Psoas muscle (tissue), 8 donors: Measurements from ENCODE around the gene GRIN3A. TPM values are rescaled to one million over a fixed set of nuclear protein-coding genes. Genes with fewer than 3 reads are reported as not detected.
A peak's percentile ranks its signal among the peaks of the same experiment; 100 is the strongest.

Experiments used
- ATAC-seq, 4 donors: fragments of 200-7000 bp; cut with Tn5 transposase; one replicate each; pipeline ENCODE4 v1.9.1; 2020; ENCODE audit warnings: moderate library complexity in 3 of 4, mild to moderate bottlenecking in 2 of 4
- DNase-seq, 2 donors: peaks; one replicate each; pipeline ENCODE4 v3.0.0-alpha.2; 2020
- H3K27ac ChIP-seq: fragments of 200-600 bp; one replicate; pipeline ENCODE4 v1.8.0; 2022
- H3K27me3 ChIP-seq, 3 donors: fragments of 200-600 bp in 1 of 3; one replicate each; pipeline versions ENCODE4 v1.6.1 to v1.8.0; 2013 to 2022; ENCODE audit warnings: low read length in 2 of 3, mild to moderate bottlenecking in 2 of 3, moderate library complexity in 1 of 3; ENCODE audit not compliant: insufficient read depth in 3 of 3
- H3K36me3 ChIP-seq, 2 donors: fragments of 200-600 bp in 1 of 2; one replicate each; pipeline versions ENCODE4 v1.6.1 to v1.8.0; 2013 to 2022; ENCODE audit warnings: low read depth in 1 of 2, mild to moderate bottlenecking in 1 of 2, moderate library complexity in 1 of 2; ENCODE audit not compliant: insufficient read depth in 1 of 2
- H3K4me1 ChIP-seq: fragments of 200-600 bp; one replicate; pipeline ENCODE4 v1.8.0; 2022
- H3K4me3 ChIP-seq: fragments of 200-600 bp; one replicate; pipeline ENCODE4 v1.8.0; 2022; ENCODE audit warnings: mild to moderate bottlenecking
- H3K9me3 ChIP-seq: fragments of 200-600 bp; one replicate; pipeline ENCODE4 v1.8.0; 2022
- WGBS, 3 donors: extraction: QIAGEN DNeasy Blood & Tissue Kit; methylation state at CpG; one replicate each; pipeline versions ENCODE4 v1.1.6 to v1.1.7; 2013; 5-methylcytosine and 5-hydroxymethylcytosine counted together
- intact Hi-C, 2 donors: fragments of 100-400 bp; cut with DNase I; formaldehyde crosslinking; loops; one replicate each; pipeline versions ENCODE4 v1.11.0 to v1.14.2; 2022
- long read RNA-seq, 2 donors: library from polyadenylated mRNA; unstranded; transcript quantifications; one replicate each; pipeline ENCODE4 v2.0.0, GENCODE V29; 2021
- polyA plus RNA-seq, 3 donors: library from polyadenylated mRNA; stranded (reverse); fragments of 200-250 nt; gene quantifications; one replicate each; pipeline ENCODE4 v1.2.3, GENCODE V29; 2013
- total RNA-seq, 4 donors: library from RNA; stranded (reverse); fragmentation: NEBNext Ultra II Directional in 2 of 4; extraction: Animal tissue kit (Norgen Biotek cat#: 25700) in 2 of 4; gene quantifications; one replicate each; pipeline versions ENCODE4 v1.2.1 to v1.2.4, GENCODE V29; 2021 to 2023
- TF ChIP-seq, protein P1 (sequence below): fragments of 200-600 bp; IDR thresholded peaks from one replicate; pipeline ENCODE4 v1.8.0; 2022; ENCODE audit warnings: antibody characterized with exemption
- donor health status: healthy with polysubstance abuse.
- donor health status: DM: no; HTN: no; CAD: no; lungs with moderate emphysema.
- donor health status: Bipolar disorder and iron deficiency.
- donor health status: healthy.
- donor health status: DM: yes; HTN: yes; CAD: no.
- donor health status: DM: no; HTN: no; CAD: no.
- donor health status: DM: no; HTN: no; CAD: no.
- donor health status: DM: yes; HTN: yes; CAD: no.

The GRIN3A gene
- under 1 TPM in 1 of 4 donors, not detected in 3; 0.04 TPM for total RNA-seq
- polyA plus RNA-seq = under 1 TPM in 1 of 3 donors, not detected in 2; 0.01 TPM
- long read RNA-seq, donor 1 = 0 reads
- long read RNA-seq, donor 2, partial matches to known transcripts = 0 of 2 reads
- long read RNA-seq, donor 2, other reads (novel, unspliced or antisense) = 2 of 2 reads

DNA sequence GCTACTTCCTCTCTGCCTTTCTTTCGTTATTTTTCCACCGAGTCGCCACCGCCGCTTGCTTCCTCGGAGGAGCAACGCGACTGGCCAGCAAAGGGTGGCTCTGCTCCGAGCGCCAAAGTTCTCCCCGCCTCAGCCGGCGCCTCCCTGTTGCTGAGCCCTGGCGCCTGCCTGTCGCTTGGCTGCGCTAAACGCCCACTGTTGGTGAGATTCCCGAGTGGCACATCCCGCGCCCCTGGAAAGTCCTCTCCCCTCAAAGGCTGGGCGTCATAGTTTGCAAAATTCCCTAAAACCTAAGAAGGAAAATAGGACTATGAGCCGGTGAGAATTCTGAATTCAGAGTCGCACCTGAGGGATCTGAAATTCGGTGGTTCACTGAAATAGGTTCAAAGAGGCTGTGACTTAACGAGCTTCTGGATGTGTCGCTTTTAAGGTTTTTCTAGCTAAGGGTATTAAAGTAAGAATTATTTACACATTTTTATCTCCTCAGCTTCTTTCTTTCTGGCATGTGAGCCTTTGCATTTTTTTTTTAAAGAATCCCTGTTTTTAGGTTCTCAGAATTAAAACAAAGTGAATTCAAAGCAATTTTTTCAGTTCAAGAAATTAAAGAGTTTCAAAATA is at the start of gene GRIN3A:
GRIN3A (minus strand) TSS at position 82 of the 618 bp plus-strand sequence. CDS start 668 bp downstream, outside the sequence.
- intact Hi-C loops = no loop called here
- Histone ChIP-seq H3K36me3 (no peaks in the 10 kb centered on the region), H3K27me3 (peaks cover 7 to 60% (median 11%) of the 10 kb centered on the region in 3 donors), H3K9me3 (no peaks in the 10 kb centered on the region), H3K27ac (no peak within 1 kb of the TSS), H3K4me3 (peak within 1 kb of the TSS; percentile 59), H3K4me1 (peaks cover 7% of the 10 kb centered on the region)
- peak; percentile 17 to 48 for DNase-seq
- TF ChIP-seq, protein P1, sequence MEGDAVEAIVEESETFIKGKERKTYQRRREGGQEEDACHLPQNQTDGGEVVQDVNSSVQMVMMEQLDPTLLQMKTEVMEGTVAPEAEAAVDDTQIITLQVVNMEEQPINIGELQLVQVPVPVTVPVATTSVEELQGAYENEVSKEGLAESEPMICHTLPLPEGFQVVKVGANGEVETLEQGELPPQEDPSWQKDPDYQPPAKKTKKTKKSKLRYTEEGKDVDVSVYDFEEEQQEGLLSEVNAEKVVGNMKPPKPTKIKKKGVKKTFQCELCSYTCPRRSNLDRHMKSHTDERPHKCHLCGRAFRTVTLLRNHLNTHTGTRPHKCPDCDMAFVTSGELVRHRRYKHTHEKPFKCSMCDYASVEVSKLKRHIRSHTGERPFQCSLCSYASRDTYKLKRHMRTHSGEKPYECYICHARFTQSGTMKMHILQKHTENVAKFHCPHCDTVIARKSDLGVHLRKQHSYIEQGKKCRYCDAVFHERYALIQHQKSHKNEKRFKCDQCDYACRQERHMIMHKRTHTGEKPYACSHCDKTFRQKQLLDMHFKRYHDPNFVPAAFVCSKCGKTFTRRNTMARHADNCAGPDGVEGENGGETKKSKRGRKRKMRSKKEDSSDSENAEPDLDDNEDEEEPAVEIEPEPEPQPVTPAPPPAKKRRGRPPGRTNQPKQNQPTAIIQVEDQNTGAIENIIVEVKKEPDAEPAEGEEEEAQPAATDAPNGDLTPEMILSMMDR = no peak
- ATAC-seq = peak in 2 of 4 donors; percentile 58 to 60
- WGBS, 3 donors = 2% methylated on average over 26 of the region's 26 CpGs

DNA sequence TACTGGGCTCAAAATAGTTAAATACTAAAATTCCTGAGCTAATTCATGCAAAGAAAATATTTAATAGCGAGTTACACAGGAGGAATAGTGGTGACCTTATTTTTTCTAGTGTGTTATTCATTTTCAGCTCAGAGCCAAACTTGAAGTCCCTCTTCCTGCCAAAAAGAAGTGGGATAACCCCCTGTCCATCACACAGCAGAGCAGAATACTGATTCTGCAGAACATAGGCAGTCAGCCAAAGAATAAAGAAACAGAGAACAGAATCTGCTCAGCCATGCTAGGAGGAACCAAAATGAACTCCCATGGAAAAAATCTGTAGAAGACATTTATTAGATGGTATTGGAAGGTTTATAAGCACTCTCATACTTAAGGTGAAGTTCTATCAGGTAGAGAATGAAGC is 49.4 kb upstream of the GRIN3A start:
- no peaks in the 10 kb centered on the region for H3K36me3 ChIP-seq
- no peaks in the 10 kb centered on the region for H3K4me1 ChIP-seq
- ATAC-seq (no peak), DNase-seq (no peak)
- no peaks in the 10 kb centered on the region for H3K27me3 ChIP-seq
- no peak overlapping the region for H3K27ac ChIP-seq
- TF ChIP-seq, protein P1 = no peak
- WGBS, 3 donors = 4 to 8% (median 7%) methylated on average over 1 of the region's 1 CpG
- H3K9me3 ChIP-seq = no peaks in the 10 kb centered on the region
- H3K4me3 ChIP-seq = no peak overlapping the region
- intact Hi-C loops = no loop called here

- intact Hi-C loops = no loop called here
- Histone ChIP-seq H3K4me3 (no peak overlapping the region), H3K27me3 (no peaks in the 10 kb centered on the region), H3K4me1 (no peaks in the 10 kb centered on the region), H3K27ac (no peak overlapping the region), H3K36me3 (no peaks in the 10 kb centered on the region), H3K9me3 (no peaks in the 10 kb centered on the region)
- ATAC-seq (no peak), DNase-seq (no peak)
- TF ChIP-seq, protein P1 = no peak
- WGBS, 3 donors = 85 to 91% (median 87%) methylated on average over 4 of the region's 4 CpGs
Measured at GRCh38 chr9:101778332-101778731, 39.9 kb upstream of the GRIN3A start.

- WGBS, 3 donors = 79 to 81% (median 81%) methylated on average over 3 of the region's 3 CpGs
- H3K9me3 ChIP-seq = no peaks in the 10 kb centered on the region
- H3K27ac ChIP-seq = no peak overlapping the region
- no peak for DNase-seq
- H3K4me1 ChIP-seq = no peaks in the 10 kb centered on the region
- ATAC-seq = no peak
- no peak overlapping the region for H3K4me3 ChIP-seq
- intact Hi-C loops = no loop called here
- no peaks in the 10 kb centered on the region for H3K27me3 ChIP-seq
- TF ChIP-seq, protein P1 = no peak
- no peaks in the 10 kb centered on the region for H3K36me3 ChIP-seq
Measured at GRCh38 chr9:101764472-101764871, 26.0 kb upstream of the GRIN3A start.
